DOHH2 (cell line): ENCODE results near the gene ATP23.

Experiments
- H3F3A ChIP-seq: fragments of 200-600 bp; sonication (generic), shearing (Covaris generic); 2 replicates; pipeline ENCODE4 v1.6.0; 2016; ENCODE audit warnings: antibody characterized with exemption, mild to moderate bottlenecking; ENCODE audit not compliant: control insufficient read depth, insufficient read depth
- H3K27ac ChIP-seq: fragments of 200-600 bp; sonication (generic); 2 replicates; pipeline ENCODE4 v1.5.1; 2014; ENCODE audit warnings: low read depth, mild to moderate bottlenecking, low read length, moderate library complexity
- H3K27me3 ChIP-seq: fragments of 200-600 bp; sonication (generic); 2 replicates; pipeline ENCODE4 v1.6.1; 2014; ENCODE audit warnings: mild to moderate bottlenecking, low read length, mixed read lengths; ENCODE audit not compliant: control insufficient read depth
- H3K36me3 ChIP-seq: fragments of 200-600 bp; sonication (generic); 2 replicates; pipeline ENCODE4 v1.6.1; 2014; ENCODE audit warnings: mild to moderate bottlenecking, low read length, moderate library complexity, mixed read lengths; ENCODE audit not compliant: control insufficient read depth
- H3K4me1 ChIP-seq: fragments of 200-600 bp; sonication (generic); 2 replicates; pipeline ENCODE4 v1.6.1; 2014; ENCODE audit warnings: mild to moderate bottlenecking, low read length, mixed read lengths; ENCODE audit not compliant: control insufficient read depth
- H3K4me2 ChIP-seq: fragments of 200-600 bp; sonication (generic); 2 replicates; pipeline ENCODE4 v1.6.0; 2014; ENCODE audit warnings: mild to moderate bottlenecking, low read length, moderate library complexity
- H3K4me3 ChIP-seq: fragments of 200-600 bp; sonication (generic); 2 replicates; pipeline ENCODE4 v1.5.1; 2014; ENCODE audit warnings: mild to moderate bottlenecking, low read length, mixed read lengths
- H3K79me2 ChIP-seq: fragments of 200-600 bp; sonication (generic); 2 replicates; pipeline ENCODE4 v1.6.1; 2014; ENCODE audit warnings: mild to moderate bottlenecking, low read length, mixed read lengths; ENCODE audit not compliant: control insufficient read depth
- H3K9me2 ChIP-seq: fragments of 200-600 bp; sonication (generic); replicated peaks from 2 replicates; pipeline ENCODE4 v1.6.1; 2014; ENCODE audit warnings: mild to moderate bottlenecking, low read length, mixed read lengths; ENCODE audit not compliant: control insufficient read depth
- H3K9me3 ChIP-seq: fragments of 200-600 bp; sonication (generic); 2 replicates; pipeline ENCODE4 v1.6.1; 2014; ENCODE audit warnings: antibody characterized with exemption, low read length, mixed read lengths; ENCODE audit not compliant: control insufficient read depth, insufficient read depth
- H4K20me1 ChIP-seq: fragments of 200-600 bp; sonication (generic); 2 replicates; pipeline ENCODE4 v1.6.0; 2014; ENCODE audit warnings: low read depth, mild to moderate bottlenecking, antibody characterized with exemption, low read length, moderate library complexity; ENCODE audit not compliant: control insufficient read depth, insufficient read depth
- CTCF ChIP-seq: fragments of 200-600 bp; sonication (generic); IDR thresholded peaks from one replicate; pipeline ENCODE4 v1.5.1; 2014; ENCODE audit warnings: antibody characterized with exemption, mild to moderate bottlenecking, low read depth, low read length; ENCODE audit not compliant: poor library complexity, severe bottlenecking
- EZH2phosphoT487 ChIP-seq: fragments of 200-600 bp; sonication (generic); IDR thresholded peaks from 2 replicates; pipeline ENCODE4 v1.6.1; 2017; ENCODE audit warnings: borderline replicate concordance, mild to moderate bottlenecking, antibody characterized with exemption, low read length, moderate library complexity, mixed read lengths

Gene ATP23

GRCh38 chr12:58000499-58000898 is 59.1 kb downstream of the ATP23 start:
- no peaks in the 10 kb centered on the region for H3K36me3 ChIP-seq
- no peaks in the 10 kb centered on the region for H3K79me2 ChIP-seq
- H3K27ac ChIP-seq = no peak overlapping the region
- no peaks in the 10 kb centered on the region for H3K4me1 ChIP-seq
- no peaks in the 10 kb centered on the region for H3F3A ChIP-seq
- TF ChIP-seq CTCF (no peak), EZH2phosphoT487 (no peak)
- no peak overlapping the region for H3K4me3 ChIP-seq
- H3K27me3 ChIP-seq = no peaks in the 10 kb centered on the region
- no peaks in the 10 kb centered on the region for H4K20me1 ChIP-seq
- H3K4me2 ChIP-seq = no peak overlapping the region
- no peaks in the 10 kb centered on the region for H3K9me3 ChIP-seq
- no peaks in the 10 kb centered on the region for H3K9me2 ChIP-seq

GRCh38 chr12:58007875-58008274 is 66.5 kb downstream of the ATP23 start:
- H3K4me2 ChIP-seq = no peak overlapping the region
- H3K27ac ChIP-seq = no peak overlapping the region
- H3K9me2 ChIP-seq = no peaks in the 10 kb centered on the region
- H3K36me3 ChIP-seq = no peaks in the 10 kb centered on the region
- H3K4me3 ChIP-seq = no peak overlapping the region
- no peaks in the 10 kb centered on the region for H4K20me1 ChIP-seq
- no peaks in the 10 kb centered on the region for H3K4me1 ChIP-seq
- H3K79me2 ChIP-seq = no peaks in the 10 kb centered on the region
- TF ChIP-seq EZH2phosphoT487 (no peak), CTCF (no peak)
- no peaks in the 10 kb centered on the region for H3F3A ChIP-seq
- no peaks in the 10 kb centered on the region for H3K27me3 ChIP-seq
- no peaks in the 10 kb centered on the region for H3K9me3 ChIP-seq

GRCh38 chr12:58008634-58009033 is 67.3 kb downstream of the ATP23 start:
- H3K4me2 ChIP-seq = no peak overlapping the region
- H3K27me3 ChIP-seq = no peaks in the 10 kb centered on the region
- no peaks in the 10 kb centered on the region for H3K9me2 ChIP-seq
- H3K36me3 ChIP-seq = no peaks in the 10 kb centered on the region
- no peak overlapping the region for H3K4me3 ChIP-seq
- no peaks in the 10 kb centered on the region for H3K79me2 ChIP-seq
- H3K9me3 ChIP-seq = no peaks in the 10 kb centered on the region
- H3K27ac ChIP-seq = no peak overlapping the region
- TF ChIP-seq CTCF (no peak), EZH2phosphoT487 (no peak)
- H3K4me1 ChIP-seq = no peaks in the 10 kb centered on the region
- no peaks in the 10 kb centered on the region for H3F3A ChIP-seq
- no peaks in the 10 kb centered on the region for H4K20me1 ChIP-seq
